Uterus (tissue), 4 donors: ENCODE data around the gene EIF2B4. TPM values are rescaled to one million over a fixed set of nuclear protein-coding genes. Genes with fewer than 3 reads are reported as not detected.
A peak's percentile ranks its signal among the peaks of the same experiment; 100 is the strongest.

Source experiments
- DNase-seq, 2 donors: peaks; one replicate each; pipeline ENCODE4 v3.0.0-alpha.2; 2019 to 2020
- H3K27ac ChIP-seq, 2 donors: fragments of 200-600 bp; sonication (generic); 1 replicate in 1 of 2; 2 replicates in 1 of 2; pipeline ENCODE4 v1.5.1; 2016 to 2018
- H3K27me3 ChIP-seq, 2 donors: fragments of 200-600 bp; sonication (generic); one replicate each; pipeline ENCODE4 v1.5.1; 2018 to 2019; ENCODE audit warnings: control low read depth in 1 of 2
- H3K36me3 ChIP-seq, 2 donors: fragments of 200-600 bp; sonication (generic); one replicate each; pipeline ENCODE4 v1.5.1; 2019; ENCODE audit warnings: control low read depth in 1 of 2
- H3K4me1 ChIP-seq, 2 donors: fragments of 200-600 bp; sonication (generic); one replicate each; pipeline ENCODE4 v1.5.1; 2018 to 2019; ENCODE audit warnings: control low read depth in 1 of 2
- H3K4me3 ChIP-seq, 2 donors: fragments of 200-600 bp; sonication (generic); 1 replicate in 1 of 2; 2 replicates in 1 of 2; pipeline ENCODE4 v1.5.1; 2018 to 2019; ENCODE audit warnings: mild to moderate bottlenecking in 1 of 2
- H3K9me3 ChIP-seq, 2 donors: fragments of 200-600 bp; sonication (generic); one replicate each; pipeline ENCODE4 v1.5.1; 2019; ENCODE audit warnings: control low read depth in 1 of 2
- POLR2A ChIP-seq, 2 donors: fragments of 450-650 bp; IDR thresholded peaks; one replicate each; pipeline ENCODE4 v1.6.1; 2016; ENCODE audit warnings: antibody characterized with exemption in 2 of 2, mild to moderate bottlenecking in 1 of 2, moderate library complexity in 1 of 2
- intact Hi-C: fragments of 100-400 bp; cut with DNase I; formaldehyde crosslinking; loops from one replicate; pipeline ENCODE4 v1.15.1; 2023; ENCODE audit warnings: low total_unique reads
- total RNA-seq, 4 donors: library from RNA; depleted of rRNA in 3 of 4; stranded (reverse); fragments of >200 nt in 3 of 4; gene quantifications; one replicate each; pipeline versions ENCODE4 v1.1.0 to v1.2.4, GENCODE V29; 2014 to 2023
- TF ChIP-seq, protein P1 (sequence below), 4 experiments: fragments of 200-600 bp in 2 of 4; fragments of 450-650 bp in 2 of 4; sonication (generic) in 2 of 4; IDR thresholded peaks; one replicate each; pipeline ENCODE4 v1.5.1; 2016 to 2019; ENCODE audit warnings: antibody characterized with exemption in 4 of 4, mild to moderate bottlenecking in 2 of 4, moderate library complexity in 1 of 4
- donor health status: DM: yes; HTN: yes; CAD: no.

Gene EIF2B4
- total RNA-seq, 4 donors from 2014 or later = 7.9 to 51.7 (median 13.8) TPM

DNA sequence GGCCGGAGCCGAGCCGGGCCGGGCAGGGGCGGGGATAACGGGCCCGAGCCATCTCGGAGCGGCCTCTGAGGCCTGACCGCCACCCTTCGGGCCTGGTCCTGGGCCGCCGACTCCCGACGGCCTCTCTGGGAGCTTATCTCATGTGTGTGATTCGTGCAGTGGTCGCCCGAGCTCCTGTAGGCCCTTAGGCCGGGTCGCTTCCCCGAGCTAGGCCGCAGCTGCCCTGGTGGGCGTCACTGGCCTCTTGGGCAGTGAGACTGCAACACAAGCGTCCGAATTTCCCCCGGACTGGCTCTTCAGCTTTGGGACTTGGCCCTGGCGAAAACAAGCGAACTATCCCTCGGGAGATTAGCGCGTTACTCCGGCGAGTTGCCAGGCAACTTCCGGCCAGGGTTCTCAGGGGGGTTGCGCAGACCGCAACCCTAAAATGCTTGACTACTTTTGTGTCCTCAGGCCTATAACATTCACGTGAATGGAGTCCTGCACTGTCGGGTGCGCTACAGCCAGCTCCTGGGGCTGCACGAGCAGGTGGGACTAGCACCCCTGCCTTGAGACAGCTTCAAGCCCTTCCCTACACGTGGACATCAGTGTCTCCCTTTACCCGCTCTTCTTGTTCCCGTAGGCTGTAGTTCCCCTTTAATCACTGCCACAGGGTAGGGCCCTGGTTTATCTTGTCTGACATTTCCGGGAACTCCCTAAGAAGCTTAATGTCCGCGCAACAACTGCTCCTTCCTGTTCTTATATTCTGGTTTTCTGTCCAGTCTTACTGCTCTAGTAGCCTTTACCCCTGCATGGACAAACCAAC is 880 bp upstream of the EIF2B4 start:
- no peak for DNase-seq
- H3K36me3 ChIP-seq = no peaks in the 10 kb centered on the region
- H3K4me3 ChIP-seq = peak overlapping the region; percentile 65 to 96
- intact Hi-C loops = no loop called here
- H3K27me3 ChIP-seq = no peaks in the 10 kb centered on the region
- TF ChIP-seq POLR2A (IDR thresholded peaks at IDR 0.05) = no peak
- TF ChIP-seq, protein P1, sequence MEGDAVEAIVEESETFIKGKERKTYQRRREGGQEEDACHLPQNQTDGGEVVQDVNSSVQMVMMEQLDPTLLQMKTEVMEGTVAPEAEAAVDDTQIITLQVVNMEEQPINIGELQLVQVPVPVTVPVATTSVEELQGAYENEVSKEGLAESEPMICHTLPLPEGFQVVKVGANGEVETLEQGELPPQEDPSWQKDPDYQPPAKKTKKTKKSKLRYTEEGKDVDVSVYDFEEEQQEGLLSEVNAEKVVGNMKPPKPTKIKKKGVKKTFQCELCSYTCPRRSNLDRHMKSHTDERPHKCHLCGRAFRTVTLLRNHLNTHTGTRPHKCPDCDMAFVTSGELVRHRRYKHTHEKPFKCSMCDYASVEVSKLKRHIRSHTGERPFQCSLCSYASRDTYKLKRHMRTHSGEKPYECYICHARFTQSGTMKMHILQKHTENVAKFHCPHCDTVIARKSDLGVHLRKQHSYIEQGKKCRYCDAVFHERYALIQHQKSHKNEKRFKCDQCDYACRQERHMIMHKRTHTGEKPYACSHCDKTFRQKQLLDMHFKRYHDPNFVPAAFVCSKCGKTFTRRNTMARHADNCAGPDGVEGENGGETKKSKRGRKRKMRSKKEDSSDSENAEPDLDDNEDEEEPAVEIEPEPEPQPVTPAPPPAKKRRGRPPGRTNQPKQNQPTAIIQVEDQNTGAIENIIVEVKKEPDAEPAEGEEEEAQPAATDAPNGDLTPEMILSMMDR (IDR thresholded peaks at IDR 0.05) = no peak
- peaks cover 16 to 30% of the 10 kb centered on the region in 2 donors for H3K4me1 ChIP-seq
- peak overlapping the region; percentile 67 to 91 for H3K27ac ChIP-seq
- H3K9me3 ChIP-seq = no peaks in the 10 kb centered on the region

DNA sequence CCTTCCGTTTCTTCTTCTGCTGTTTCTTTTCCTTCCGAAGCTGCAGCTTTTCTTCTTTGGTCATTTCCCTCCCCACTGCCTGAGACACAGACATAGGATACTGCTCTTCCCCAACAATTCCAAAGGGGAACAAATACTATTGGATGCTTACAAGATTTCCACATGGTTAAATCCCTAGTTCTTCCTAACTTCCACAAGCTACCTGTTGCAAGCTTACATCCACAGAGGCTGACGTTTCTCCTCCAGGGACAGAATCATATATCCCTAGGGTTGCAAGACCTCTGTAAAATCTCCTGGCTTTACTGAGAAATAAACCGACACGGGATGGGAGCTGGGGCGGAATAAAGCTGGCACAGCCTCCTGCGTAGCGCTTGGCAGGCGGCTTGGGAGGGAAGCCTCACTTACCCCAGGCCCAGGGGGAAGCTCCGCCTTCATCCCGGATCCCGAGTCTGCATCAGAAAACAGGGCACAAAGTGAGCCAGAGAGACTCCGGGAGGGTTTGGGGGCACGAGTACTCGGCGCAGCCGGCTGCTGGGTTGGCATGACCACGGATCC is 590 bp downstream of the EIF2B4 start:
- peak overlapping the region; percentile 83 to 84 for H3K27ac ChIP-seq
- peak overlapping the region; percentile 65 to 96 for H3K4me3 ChIP-seq
- H3K4me1 ChIP-seq = peaks cover 16 to 30% of the 10 kb centered on the region in 2 donors
- H3K27me3 ChIP-seq = no peaks in the 10 kb centered on the region
- TF ChIP-seq, protein P1 (IDR thresholded peaks at IDR 0.05) = no peak
- no peak for TF ChIP-seq POLR2A (IDR thresholded peaks at IDR 0.05)
- no peak for DNase-seq
- intact Hi-C loops = no loop called here
- H3K9me3 ChIP-seq = no peaks in the 10 kb centered on the region
- H3K36me3 ChIP-seq = no peaks in the 10 kb centered on the region

DNA sequence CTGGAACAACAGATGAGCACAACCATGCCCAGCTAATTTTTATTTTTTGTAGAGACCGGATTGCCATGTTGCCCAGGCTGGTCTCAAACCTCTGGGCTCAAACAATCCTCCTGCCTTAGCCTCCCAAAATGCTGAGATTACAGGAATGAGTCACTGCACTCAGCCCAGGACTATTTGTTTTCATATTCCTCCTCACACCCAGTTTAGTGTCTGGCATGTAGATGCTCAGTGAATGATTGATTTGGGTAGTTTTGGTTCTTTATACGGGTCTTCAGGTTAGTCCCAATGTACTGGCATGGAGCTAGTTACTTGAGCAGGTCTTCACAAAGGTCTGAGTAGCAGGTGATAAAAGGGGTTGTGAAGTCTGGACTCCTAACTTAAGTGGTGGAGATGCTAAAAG is 6.2 kb downstream of the EIF2B4 start:
- Histone ChIP-seq H3K36me3 (no peaks in the 10 kb centered on the region), H3K27ac (no peak overlapping the region), H3K9me3 (no peaks in the 10 kb centered on the region), H3K27me3 (no peaks in the 10 kb centered on the region), H3K4me3 (no peak overlapping the region), H3K4me1 (peaks cover 2 to 4% of the 10 kb centered on the region in 2 donors)
- TF ChIP-seq, protein P1 (IDR thresholded peaks at IDR 0.05) = no peak
- intact Hi-C loops = no loop called here
- DNase-seq = no peak

DNA sequence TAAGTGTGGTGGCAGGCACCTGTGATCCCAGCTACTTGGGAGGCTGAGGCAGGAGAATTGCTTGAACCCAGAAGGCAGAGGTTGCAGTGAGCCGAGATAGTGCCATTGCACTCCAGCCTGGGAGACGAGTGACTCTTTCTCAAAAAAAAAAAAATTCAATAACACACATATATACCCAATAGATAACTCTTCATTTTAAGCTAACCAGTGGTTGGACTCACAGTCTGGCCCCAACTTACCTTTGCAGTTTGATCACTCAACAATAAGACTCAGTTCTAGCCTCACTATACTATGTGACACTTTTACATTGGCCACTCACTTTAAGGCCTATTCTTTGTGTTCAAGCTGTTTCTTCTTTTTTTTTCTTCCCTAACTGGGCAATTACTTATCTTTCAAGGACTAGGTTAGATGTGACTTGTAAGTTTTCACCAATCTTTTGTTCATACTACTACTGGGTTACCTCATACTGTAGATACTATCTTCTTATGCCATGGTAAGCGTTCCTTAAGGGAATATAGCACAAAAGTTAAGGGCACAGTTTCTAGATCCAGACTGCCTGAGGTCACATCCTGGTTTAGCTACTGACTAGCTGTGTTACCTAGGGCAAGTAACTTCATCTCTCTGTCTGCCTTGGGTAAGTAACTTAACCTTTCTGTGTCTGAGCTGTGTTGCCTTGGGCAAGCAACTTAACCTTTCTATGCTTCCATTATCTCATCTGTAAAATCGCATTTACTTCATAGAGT is 7.3 kb downstream of the EIF2B4 start:
- intact Hi-C loops = no loop called here
- Histone ChIP-seq H3K27me3 (no peaks in the 10 kb centered on the region), H3K36me3 (no peaks in the 10 kb centered on the region), H3K4me3 (no peak overlapping the region), H3K9me3 (no peaks in the 10 kb centered on the region), H3K4me1 (no peaks in the 10 kb centered on the region), H3K27ac (no peak overlapping the region)
- TF ChIP-seq, protein P1 (IDR thresholded peaks at IDR 0.05) = no peak
- no peak for TF ChIP-seq POLR2A (IDR thresholded peaks at IDR 0.05)
- no peak for DNase-seq
